ENCODE results near the gene PITX2. TPM values are rescaled to one million over a fixed set of nuclear protein-coding genes. Genes with fewer than 3 reads are reported as not detected.
A peak's percentile ranks its signal among the peaks of the same experiment; 100 is the strongest.

PITX2 gene
- total and polyA plus RNA-seq, 2 of the 8 experiments (the other 6 are each of a cell fraction or from before 2014, with no cell fraction given), result 0.09 to 0.67 TPM

DNA sequence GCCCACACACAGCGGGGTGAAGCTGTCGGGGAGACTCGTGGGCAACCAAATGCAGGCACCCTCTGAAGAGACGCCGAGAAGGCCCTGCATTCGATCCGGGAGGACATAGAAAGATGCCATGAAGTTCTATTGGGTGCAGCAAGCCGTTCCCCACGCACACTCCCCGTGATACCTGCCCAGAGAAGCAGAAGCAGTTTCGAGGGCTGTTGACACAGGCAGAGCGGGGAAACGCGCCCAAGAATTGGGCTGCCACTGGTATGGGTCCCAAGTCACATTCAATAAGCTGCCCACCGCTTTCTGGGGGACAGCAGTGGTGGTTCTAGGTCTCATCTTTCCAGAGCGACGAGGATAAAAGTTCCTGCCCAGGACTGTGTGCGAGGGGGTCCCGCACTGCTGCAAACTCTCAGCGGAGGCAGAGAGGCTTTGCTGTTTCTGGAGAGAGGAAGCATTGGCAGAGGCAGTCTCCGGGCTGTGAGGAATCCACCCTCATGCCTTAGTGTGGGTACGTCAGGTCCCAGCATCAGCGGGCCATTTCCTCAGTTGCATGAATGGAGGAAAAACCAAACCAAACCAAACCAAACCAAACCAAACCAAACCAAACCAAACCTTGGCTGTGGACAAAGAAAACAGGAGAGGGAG, 10.1 kb downstream of the PITX2 start:
- 0 out of 2 replicates have a peak overlapping the region, but pooled peaks have one; percentile 19 for H2BK15ac ChIP-seq (ENCODE audit: low read length)
- no peak overlapping the region for H3K14ac ChIP-seq (ENCODE audit: insufficient read length)
- H4K5ac ChIP-seq (ENCODE audit: insufficient read length, low read depth, low read length), result no peak overlapping the region
- H3K18ac ChIP-seq (ENCODE audit: extremely low read depth, low read length), result no peak overlapping the region; the same call in 1 of the 2 replicates
- H2BK12ac ChIP-seq (ENCODE audit: low read depth, low read length), result peak overlapping the region; percentile 85
- H3K56ac ChIP-seq (replicated peaks; ENCODE audit: insufficient read length, low read depth, low read length), result no peak overlapping the region
- H2BK5ac ChIP-seq (ENCODE audit: low read depth, low read length), result 0 out of 2 replicates have a peak overlapping the region, but pooled peaks have one; percentile 49
- peaks cover 56 to 99% (median 87%) of the 10 kb centered on the region in 4 experiments for H3K27me3 ChIP-seq (replicated peaks in 1 of 4; ENCODE audit: control insufficient read depth in 3 of 4, extremely low read depth in 1 of 4, insufficient read depth in 3 of 4, low read length in 3 of 4)
- H3K27ac ChIP-seq (ENCODE audit: low read depth, low read length), result no peak overlapping the region
- peak overlapping the region in 1 of 2 experiments; percentile 69; a peak in 1 of 4 replicates for H3K4me2 ChIP-seq (ENCODE audit: insufficient read depth in 1 of 2, low read depth in 2 of 2, low read length in 2 of 2)
- H3K23me2 ChIP-seq (ENCODE audit: low read depth, low read length), result peaks cover 12% of the 10 kb centered on the region; the same call in 1 of the 2 replicates
- FAIRE-seq (no peak), DNase-seq (ENCODE audit: low read depth in 1 of 2, low spot score in 2 of 2) (no peak)
- H3K4ac ChIP-seq (replicated peaks; ENCODE audit: insufficient read length, low read depth, low read length), result no peak overlapping the region
- H2BK20ac ChIP-seq (ENCODE audit: low read length), result peak overlapping the region; percentile 21; the same call in 1 of the 2 replicates
- no peaks in the 10 kb centered on the region for H3K36me3 ChIP-seq (ENCODE audit: control insufficient read depth in 2 of 4, insufficient read depth in 4 of 4, low read length in 3 of 4)
- H3K9ac ChIP-seq (replicated peaks in 1 of 4; ENCODE audit: extremely low read depth in 1 of 4, low read depth in 3 of 4, low read length in 3 of 4), result no peak overlapping the region
- peaks cover 3 to 29% (median 9%) of the 10 kb centered on the region in 4 experiments for H3K4me1 ChIP-seq (replicated peaks in 1 of 4; ENCODE audit: control insufficient read depth in 3 of 4, insufficient read depth in 4 of 4, low read length in 3 of 4)
- no peak overlapping the region for H2AFZ ChIP-seq (ENCODE audit: low read length)
- CTCF ChIA-PET (ENCODE audit: partially characterized antibody), result interaction anchor here (0.7 to 2.0 kb wide), 4 partner anchors 16 to 302 kb away, joined by 3 to 6 read pairs (median 4); no protein-coding TSS in a partner anchor
- peak overlapping the region; percentile 25 for H2AK5ac ChIP-seq (ENCODE audit: low read depth, low read length)
- H4K8ac ChIP-seq (ENCODE audit: extremely low read depth, insufficient read depth, low read length), result no peak overlapping the region
- no peaks in the 10 kb centered on the region for H3K9me3 ChIP-seq (ENCODE audit: insufficient read depth in 2 of 2, low read depth in 1 of 2, low read length in 1 of 2)
- no peaks in the 10 kb centered on the region for H3K79me1 ChIP-seq (ENCODE audit: low read depth, low read length)
- WGBS, 2 experiments (ENCODE audit: extremely low coverage in 1 of 2, insufficient coverage in 1 of 2, insufficient read length in 1 of 2, insufficient replicate concordance in 2 of 2, low coverage in 1 of 2, low lambda C conversion rate in 2 of 2, missing lambda C conversion rate in 1 of 2), result 21% methylated on average over 23 of the region's 23 CpGs; no CpG with 5 or more reads in 1 of the 2 experiments
- no peak overlapping the region for H4K91ac ChIP-seq (replicated peaks; ENCODE audit: insufficient read length, low read length)
- H4K20me1 ChIP-seq (replicated peaks in 1 of 2; ENCODE audit: control insufficient read depth in 1 of 2, insufficient read depth in 2 of 2, low read length in 2 of 2), result peaks cover 0 to 20% of the 10 kb centered on the region in 2 experiments
- H3K23ac ChIP-seq (ENCODE audit: insufficient read length), result no peak overlapping the region
- H2BK120ac ChIP-seq (replicated peaks; ENCODE audit: low read depth, low read length), result no peak overlapping the region
- H3K4me3 ChIP-seq (ENCODE audit: extremely low read depth in 1 of 4, insufficient read depth in 2 of 4, low read depth in 3 of 4, low read length in 4 of 4), result no peak overlapping the region
- POLR2A ChIA-PET (ENCODE audit: partially characterized antibody), result interaction anchor here (0.8 to 1.2 kb wide), 2 partner anchors 9 to 21 kb away, joined by 3 read pairs; no protein-coding TSS in a partner anchor
- H3K79me2 ChIP-seq (ENCODE audit: control insufficient read depth in 1 of 2, insufficient read depth in 2 of 2, low read length in 2 of 2), result no peaks in the 10 kb centered on the region
- TF ChIP-seq KDM1A (IDR thresholded peaks at IDR 0.05; ENCODE audit: borderline replicate concordance, low read length), result no peak
- TF ChIP-seq NRF1 (IDR thresholded peaks at IDR 0.05; ENCODE audit: low read depth, low read length), result no peak
- TF ChIP-seq, protein P1, sequence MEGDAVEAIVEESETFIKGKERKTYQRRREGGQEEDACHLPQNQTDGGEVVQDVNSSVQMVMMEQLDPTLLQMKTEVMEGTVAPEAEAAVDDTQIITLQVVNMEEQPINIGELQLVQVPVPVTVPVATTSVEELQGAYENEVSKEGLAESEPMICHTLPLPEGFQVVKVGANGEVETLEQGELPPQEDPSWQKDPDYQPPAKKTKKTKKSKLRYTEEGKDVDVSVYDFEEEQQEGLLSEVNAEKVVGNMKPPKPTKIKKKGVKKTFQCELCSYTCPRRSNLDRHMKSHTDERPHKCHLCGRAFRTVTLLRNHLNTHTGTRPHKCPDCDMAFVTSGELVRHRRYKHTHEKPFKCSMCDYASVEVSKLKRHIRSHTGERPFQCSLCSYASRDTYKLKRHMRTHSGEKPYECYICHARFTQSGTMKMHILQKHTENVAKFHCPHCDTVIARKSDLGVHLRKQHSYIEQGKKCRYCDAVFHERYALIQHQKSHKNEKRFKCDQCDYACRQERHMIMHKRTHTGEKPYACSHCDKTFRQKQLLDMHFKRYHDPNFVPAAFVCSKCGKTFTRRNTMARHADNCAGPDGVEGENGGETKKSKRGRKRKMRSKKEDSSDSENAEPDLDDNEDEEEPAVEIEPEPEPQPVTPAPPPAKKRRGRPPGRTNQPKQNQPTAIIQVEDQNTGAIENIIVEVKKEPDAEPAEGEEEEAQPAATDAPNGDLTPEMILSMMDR (IDR thresholded peaks at IDR 0.05; ENCODE audit: control extremely low read depth in 1 of 3, insufficient read depth in 1 of 3, low read depth in 1 of 3, low read length in 3 of 3), result no peak
- no peak for TF ChIP-seq PHF8 (conservative IDR thresholded peaks at IDR 0.05; ENCODE audit: low read depth, low read length)
- TF ChIP-seq EZH2 (IDR thresholded peaks at IDR 0.05; ENCODE audit: low read depth, low read length, severe bottlenecking), result peak; percentile 93
- peak; percentile 95 for TF ChIP-seq RNF2 (IDR thresholded peaks at IDR 0.05; ENCODE audit: borderline replicate concordance, low read depth, low read length, missing control alignments, poor library complexity, severe bottlenecking)
- no peak for TF ChIP-seq SAP30 (IDR thresholded peaks at IDR 0.05; ENCODE audit: insufficient read depth, insufficient replicate concordance, low read length)
- no peak for TF ChIP-seq SP2 (IDR thresholded peaks at IDR 0.05; ENCODE audit: low read length)
